ENCODE measurements around the gene ANKRD22.

DNA sequence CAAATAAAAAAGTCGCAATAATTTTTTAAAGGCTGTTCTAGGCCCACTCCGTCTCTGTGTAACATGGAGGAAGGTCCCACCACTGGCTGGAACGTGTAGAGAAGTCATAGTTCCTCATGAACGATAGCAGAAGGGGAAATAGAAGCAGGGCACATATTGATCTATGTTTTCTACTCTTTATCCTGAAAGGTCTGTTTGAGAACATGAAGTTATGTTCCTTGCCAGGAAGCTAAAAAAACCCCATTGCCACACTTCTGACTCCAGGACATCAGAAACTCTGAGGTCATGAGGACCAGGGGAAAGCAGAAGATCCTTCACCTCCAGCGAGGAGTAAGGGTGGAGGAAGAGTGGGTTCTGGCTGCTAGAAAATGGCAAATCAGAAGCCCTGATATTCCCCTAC is 10.8 kb downstream of the ANKRD22 start:
- TF ChIP-seq, protein P1, sequence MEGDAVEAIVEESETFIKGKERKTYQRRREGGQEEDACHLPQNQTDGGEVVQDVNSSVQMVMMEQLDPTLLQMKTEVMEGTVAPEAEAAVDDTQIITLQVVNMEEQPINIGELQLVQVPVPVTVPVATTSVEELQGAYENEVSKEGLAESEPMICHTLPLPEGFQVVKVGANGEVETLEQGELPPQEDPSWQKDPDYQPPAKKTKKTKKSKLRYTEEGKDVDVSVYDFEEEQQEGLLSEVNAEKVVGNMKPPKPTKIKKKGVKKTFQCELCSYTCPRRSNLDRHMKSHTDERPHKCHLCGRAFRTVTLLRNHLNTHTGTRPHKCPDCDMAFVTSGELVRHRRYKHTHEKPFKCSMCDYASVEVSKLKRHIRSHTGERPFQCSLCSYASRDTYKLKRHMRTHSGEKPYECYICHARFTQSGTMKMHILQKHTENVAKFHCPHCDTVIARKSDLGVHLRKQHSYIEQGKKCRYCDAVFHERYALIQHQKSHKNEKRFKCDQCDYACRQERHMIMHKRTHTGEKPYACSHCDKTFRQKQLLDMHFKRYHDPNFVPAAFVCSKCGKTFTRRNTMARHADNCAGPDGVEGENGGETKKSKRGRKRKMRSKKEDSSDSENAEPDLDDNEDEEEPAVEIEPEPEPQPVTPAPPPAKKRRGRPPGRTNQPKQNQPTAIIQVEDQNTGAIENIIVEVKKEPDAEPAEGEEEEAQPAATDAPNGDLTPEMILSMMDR (conservative IDR thresholded peaks at IDR 0.05; ENCODE audit: low read length) = no peak
- TF ChIP-seq EZH2phosphoT487 (IDR thresholded peaks at IDR 0.05; ENCODE audit: borderline replicate concordance) = no peak
